T follicular helper cell (primary cell): ENCODE results near the gene CLDN6.

ENCODE experiments used
- DNase-seq: peaks from one replicate; pipeline ENCODE4 v3.0.0-alpha.2; 2020; ENCODE audit warnings: low read depth

The CLDN6 gene

DNA sequence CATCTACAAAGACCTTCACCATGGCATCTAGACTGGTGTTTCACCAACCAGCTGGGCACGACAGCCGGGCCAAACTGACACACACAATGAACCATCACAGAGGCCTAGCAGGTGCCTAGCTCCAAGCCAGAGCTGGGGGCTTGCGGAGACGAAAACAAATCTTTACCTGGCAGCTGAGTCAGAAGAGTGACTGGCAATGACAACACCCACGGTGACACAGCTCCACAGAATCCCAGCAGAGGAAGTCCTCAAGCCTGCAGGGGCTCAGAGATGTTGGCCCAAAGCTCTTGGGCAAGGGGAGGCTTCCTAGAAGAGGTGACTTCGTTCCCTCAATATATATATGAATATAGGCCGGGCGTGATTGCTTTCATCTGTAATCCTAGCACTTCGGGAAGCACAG is 33.5 kb upstream of the CLDN6 start:
- DNase-seq = no peak

DNA sequence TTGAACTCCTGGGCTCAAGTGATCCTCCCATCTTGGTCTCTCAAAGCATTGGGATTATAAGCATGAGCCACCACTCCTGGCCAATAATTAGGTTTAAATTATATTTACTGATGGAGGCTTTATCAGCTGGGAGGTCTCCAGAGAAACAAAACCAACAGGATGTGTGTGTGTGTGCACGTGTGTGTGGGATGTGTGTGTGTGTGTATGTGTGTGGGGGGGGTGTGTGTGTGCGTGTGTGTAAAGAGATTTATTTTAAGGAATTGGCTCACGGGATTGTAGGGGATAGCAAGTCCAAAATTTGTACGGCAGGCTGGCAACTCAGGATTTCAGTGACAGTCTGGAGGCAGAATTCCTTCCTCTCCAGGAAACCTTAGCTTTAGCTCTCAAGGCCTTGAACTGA is 33.0 kb upstream of the CLDN6 start:
- DNase-seq = no peak

DNA sequence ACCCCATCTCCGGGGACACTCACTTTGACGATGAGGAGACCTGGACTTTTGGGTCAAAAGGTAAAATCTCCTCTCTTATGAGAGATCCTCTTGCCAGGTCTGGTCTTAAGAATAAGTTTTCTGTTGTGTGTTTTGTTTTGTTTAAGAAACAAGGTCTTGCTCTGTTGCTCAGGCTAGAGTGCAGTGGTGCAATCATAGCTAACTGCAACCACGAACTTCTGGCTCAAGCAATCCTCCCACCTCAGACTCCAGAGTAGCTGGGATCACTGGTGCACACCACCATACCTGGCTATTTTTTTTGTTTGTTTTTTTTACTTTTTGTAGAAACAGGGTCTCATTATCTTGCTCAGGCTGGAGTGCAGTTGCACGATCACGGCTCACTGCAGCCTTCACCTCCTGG is 32.5 kb upstream of the CLDN6 start:
- no peak for DNase-seq

DNA sequence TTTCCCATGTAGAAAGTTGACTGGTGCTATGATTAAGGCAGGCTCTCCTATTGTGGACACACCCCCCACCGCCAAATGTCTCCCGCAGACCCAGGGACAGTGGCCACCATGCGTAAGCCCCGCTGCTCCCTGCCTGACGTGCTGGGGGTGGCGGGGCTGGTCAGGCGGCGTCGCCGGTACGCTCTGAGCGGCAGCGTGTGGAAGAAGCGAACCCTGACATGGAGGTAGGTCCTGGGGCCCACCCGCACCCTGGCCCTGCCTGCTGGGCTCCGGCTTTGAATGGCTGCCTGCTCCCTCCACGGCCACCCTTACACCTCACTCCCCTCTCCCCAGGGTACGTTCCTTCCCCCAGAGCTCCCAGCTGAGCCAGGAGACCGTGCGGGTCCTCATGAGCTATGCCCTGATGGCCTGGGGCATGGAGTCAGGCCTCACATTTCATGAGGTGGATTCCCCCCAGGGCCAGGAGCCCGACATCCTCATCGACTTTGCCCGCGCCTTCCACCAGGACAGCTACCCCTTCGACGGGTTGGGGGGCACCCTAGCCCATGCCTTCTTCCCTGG is 32.0 kb upstream of the CLDN6 start:
- DNase-seq = no peak

DNA sequence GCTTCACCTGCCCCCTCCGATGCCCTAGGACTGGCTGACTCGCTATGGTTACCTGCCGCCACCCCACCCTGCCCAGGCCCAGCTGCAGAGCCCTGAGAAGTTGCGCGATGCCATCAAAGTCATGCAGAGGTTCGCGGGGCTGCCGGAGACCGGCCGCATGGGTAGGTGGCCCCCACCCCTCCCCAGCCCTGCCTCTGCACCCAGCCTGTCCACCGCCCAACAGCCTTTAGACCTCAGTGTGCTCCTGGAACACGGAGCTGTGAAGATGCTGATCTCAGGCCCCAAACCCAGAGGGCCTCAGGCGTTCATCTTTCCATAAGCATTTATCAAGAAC is 29.4 kb upstream of the CLDN6 start:
- DNase-seq = no peak

DNA sequence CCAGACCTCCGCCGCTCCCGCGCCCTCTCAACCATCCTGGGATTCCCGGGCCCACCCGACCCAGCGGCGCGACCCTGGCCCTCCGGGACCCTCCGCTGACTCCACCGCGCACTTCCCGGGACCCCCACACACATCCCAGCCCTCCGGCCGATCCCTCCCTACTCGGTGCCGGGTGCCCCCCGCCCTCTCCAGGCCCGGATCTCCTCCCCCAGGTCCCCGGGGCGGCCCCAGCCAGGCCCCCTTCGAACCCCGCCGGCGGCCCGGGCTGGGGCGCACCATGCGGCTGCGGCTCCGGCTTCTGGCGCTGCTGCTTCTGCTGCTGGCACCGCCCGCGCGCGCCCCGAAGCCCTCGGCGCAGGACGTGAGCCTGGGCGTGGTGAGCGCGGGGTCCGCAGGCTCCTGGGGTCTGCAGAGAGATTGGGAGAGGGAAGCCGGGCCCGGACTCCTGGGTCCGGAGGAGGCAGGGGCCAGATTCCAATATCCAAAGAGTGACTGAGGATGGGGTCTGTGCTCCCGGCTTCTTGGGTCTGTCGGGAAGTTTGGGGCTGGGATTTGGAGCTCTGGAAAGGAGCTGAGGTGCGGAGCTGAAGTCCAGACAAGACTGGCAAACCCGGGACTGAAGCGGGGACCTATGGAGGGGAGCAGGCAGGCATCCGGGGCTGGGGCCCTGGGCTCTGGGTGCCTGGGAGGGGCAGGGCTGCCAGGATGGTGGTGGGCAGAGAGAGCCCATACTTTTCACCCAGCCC is 28.8 kb upstream of the CLDN6 start:
- no peak for DNase-seq

DNA sequence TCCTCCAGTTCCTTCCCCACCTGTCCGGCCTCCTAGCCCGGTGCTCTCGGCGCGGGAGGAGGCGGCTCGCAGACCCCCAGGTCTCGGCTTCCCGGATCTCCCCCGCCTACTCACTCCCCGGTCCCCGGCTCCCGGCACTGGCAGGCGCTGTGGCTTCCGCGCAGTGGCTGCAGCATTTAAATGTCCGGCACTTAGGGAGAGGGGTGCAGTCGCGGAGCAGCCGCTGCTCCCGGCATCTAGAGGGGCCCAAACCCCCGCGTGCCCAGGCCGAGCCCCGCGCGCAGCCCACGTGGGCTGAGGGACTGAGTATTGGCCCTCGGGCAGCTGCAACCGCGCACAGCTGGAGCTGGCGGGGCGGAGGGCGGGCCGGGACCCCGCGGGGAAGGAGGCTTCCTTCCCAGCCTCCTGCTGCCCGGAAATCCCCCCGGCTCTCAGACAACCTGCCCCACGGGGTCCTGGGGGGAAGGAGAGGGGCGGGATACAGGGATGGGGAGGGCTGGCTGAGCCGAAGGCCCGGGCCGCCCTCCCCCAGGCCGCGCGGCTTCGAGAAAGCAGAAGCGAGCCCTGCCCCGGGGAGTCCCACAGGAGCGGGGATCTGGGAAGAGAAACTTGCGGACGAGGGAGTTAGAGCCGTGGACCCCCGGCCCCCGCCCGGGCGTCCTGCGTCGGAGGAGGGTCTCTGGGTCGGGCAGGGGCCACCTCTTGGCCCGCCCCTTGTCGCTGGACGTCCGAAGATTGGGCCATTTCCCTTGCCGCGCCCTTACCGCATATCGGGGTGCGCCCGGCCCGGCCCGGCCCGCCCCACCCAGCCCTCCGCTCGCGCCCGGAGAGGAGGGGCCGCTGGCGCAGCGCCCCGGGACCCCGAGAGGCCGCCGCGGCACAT is 28.0 kb upstream of the CLDN6 start, which contains the start of gene MMP25:
Gene MMP25 (plus strand): TSS at position 804 of the 883 bp plus-strand sequence. CDS start 357 bp downstream, outside the sequence.
- no peak for DNase-seq

DNA sequence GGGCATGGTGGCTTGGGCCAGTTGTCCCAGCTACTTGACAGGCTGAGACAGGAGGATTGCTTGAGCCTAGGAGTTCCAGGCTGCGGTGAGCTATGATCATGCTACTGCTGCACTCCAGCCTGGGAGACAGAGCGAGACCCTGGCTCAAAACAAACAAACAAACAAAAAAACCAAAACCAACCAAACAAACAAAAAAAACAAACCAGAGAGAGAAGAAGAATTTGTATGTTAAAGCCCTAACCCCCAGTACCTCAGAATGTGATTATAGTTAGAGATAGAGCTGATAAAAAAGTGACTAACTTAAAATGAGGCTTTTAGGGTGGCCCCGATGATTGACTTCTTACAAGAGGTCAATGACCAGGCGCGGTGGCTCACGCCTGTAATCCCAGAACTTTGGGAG is 26.7 kb upstream of the CLDN6 start:
- no peak for DNase-seq

DNA sequence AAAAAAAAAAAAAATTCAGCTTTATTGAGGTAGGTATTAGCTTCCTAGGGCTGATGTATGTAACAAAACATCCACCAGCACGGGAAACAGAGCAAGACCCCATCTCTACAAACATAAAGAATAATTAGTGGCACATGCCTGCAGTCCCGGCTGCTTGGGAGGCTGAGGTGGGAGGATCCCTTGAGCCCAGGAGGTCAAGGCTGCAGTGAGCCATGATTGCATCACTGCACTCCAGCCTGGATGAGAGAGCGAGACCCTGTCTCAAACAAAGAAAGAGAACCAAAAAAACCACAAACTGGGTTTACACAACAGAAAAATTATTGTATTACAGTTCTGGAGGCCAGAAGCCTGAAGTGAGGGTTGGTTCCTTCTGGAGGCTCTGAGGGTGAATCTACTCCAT is 24.4 kb upstream of the CLDN6 start:
- no peak for DNase-seq

DNA sequence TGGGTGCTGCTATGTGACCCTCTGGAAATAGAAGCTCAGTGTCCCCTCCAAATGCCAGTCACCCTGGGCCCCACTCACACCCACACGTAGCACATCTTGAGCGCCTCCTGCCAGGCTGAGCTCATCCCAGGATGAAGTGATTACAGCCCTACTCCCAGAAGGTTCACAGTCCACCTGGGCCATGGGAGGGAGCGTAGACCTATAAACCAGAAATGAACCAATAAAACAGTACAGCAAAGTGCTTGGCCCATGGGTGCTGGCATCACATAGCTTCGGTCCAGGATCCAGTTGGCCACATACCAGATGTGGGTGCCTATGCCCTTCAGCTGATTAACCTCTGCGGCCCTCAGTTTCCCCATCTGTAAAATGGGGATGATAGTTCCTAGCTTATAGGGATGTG is 20.9 kb upstream of the CLDN6 start:
- DNase-seq = no peak

DNA sequence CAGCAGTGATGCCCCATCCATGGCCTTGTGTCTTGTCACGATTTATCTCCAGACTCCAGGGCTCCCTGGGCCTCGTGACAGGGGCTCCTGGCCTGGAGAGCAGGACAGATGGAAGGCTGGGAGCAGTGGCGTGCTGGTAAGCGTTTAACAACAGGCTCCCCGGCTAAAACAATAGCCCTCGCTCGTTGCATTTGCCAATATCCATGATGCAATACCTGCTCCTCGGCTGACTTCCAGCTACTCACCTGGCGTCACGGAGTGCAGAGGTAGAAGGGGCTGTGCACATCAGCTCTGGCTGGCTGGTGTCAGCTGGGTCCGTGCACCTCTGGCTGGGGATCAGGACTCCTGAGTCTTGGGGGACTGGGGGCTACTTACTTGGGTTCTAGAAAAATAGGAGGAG is 20.3 kb upstream of the CLDN6 start:
- DNase-seq = no peak

DNA sequence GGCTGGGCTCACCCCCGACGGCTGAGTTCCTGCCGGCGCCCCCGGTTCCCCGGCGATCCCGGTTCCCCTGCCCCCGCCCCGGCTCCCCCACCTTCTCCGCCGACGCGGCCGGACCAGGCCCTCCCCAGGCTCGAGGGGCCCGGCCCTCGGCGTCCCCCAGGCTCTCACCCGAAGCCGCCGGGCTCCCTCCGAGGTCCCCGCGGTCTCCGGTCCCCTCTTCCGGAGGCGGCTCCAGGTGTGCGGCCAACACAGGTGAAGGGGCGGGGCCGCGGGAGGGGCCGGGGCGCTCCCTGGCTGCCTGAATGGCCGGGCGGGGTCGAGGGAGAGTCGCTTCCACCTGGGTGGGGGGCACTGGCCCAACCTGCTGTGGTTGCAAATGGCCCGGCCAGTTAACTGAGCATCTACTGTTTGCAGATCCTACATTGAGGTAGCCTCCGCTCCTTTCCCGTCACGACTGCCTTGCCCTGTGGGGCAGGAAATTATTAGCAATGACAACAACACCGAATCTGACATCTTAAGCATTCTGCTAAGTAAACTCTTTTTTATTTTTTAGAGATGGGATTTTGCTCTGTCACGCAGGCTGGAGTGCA is 18.8 kb upstream of the CLDN6 start, which contains the start of gene BICDL2:
Gene BICDL2 (minus strand): TSS at position 219 of the 590 bp plus-strand sequence. CDS start 1,448 bp downstream, outside the sequence.
- DNase-seq = no peak

DNA sequence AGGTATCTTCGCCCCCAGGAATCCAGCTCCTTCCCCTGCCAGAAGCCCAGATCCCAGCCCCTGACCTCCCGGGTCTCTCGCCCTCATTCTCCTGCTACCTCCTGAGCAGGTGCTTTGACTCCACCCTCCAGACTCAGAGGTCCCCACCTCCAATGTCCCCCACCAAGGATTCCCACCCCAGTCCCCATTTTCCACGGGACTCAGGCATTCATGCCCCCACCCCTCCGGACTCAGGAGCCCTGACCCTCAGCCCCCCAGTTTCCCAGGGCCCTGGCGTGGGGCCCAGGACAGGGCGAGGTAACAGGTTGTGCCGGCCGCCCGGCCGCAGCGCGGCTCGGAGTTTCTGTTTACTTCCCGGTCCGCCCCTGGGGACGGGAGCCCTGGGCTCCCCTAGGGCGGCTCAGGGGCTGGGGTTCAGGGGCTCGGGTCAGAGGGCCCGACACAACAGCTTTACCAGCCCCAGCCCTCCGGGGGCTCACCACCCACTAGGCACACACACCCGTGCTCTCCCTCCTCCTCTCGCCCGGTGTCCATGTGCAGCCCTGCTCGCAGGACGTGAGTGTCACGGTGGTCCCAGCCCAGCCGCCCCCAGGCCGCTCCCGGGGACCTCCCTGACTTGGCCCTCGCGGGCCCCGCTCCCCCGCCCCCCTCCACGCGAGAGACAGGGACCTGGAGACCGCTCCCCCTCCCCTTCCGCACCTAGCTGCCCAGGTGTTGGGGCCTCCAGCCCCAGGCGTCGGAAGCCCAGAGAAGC is 18.2 kb upstream of the CLDN6 start:
- no peak for DNase-seq

DNA sequence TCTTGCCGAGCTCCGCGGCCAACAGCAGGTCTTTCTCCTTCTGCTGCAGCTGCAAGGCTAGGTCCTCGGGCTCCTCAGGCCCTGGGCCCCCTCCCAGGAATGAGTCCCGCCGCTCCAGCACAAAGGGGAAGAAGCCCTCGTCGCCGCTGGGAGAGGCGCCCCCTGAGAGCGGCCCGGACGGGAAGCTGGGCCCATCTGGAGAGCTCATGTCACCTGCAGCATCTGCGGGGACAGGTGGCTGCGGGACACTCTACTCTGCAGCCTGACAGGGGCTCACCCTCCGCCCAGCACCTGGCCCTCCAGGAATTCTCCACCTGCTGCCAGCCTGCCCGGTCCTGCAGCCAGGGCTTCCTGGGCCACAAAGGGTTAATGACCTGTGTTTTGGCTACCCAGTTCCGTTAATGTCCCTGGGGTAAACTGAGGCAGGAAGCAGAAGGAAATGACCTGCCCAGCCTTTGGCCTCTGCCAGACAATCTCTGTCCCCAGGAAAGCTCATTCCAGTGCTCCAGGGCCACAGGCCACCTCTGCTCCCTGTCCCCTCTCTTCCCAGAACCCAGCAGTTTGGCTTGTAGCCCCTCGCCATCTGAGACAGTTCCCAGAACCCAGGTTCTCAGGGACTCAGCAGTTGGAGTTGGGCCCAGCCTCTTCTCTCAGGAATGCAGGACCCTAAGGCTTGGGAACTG is 17.4 kb upstream of the CLDN6 start:
- no peak for DNase-seq

DNA sequence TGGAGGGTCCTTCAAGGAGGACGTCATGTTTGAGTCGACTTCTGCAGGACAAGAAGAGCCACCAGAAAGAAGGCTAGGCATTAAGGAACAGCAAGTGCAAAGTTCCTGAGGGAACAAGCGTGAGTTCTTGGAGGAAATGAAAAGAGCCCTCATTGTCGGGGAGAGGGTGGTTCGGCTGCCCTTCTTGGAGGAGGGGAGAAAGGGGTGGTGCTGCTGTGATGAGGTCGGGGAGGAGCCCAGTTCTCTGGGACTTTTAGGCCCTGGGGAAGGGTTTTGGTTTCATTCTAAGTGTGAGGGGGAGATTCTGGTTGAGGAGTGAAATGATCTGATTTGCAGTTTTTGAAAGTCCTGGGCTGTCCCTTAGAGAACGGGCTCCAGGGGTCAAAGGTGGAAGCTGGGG is 14.6 kb upstream of the CLDN6 start:
- no peak for DNase-seq

DNA sequence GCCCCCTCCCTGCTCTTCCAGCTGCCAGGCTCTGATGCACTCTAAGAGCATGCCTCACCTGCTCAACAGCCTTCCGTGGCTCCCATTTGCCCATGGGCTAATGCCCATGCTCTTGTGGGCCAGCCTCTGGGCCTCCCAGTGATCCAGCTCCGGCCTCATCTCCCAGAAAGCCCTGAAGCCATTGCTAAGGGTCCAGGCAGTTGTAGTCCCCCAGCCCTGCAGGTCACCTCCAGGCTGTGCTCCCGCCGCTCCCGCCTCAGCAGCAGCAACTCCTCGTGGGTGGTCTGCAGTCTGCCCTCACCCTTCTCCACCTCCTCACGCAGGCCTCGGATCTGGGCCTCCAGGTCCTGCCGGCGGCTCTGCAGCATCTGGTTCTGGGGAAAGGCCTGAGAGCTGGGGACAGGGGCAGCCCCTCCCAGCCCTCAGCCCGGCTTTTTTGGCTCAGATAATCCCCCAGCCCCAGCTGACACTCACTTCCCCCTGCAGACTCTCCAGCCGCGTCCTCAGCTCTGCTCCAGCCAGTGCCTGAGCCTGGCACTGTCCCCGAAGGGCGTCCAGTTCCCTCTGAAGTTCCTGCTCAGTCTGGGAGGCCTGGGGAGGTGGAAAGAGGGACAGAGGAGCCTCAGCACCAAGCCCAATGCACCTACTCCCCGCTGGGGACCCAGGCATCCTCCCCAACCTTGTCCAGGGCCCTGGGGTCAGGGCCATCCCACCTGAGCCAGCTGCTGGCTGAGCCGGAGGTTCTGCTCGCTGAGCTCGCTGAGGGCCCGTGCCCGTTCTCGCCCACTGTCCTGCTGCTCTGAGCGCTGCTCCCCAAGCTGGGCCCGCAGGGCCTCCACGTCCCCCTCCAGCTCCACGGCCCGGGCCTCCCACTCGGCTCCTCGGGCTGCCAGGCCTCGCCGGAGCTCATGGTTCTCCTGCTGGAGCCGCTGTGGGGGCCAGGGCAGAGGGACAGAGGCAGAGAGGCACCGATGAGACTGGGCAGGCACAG is 12.5 kb upstream of the CLDN6 start:
- DNase-seq = no peak

DNA sequence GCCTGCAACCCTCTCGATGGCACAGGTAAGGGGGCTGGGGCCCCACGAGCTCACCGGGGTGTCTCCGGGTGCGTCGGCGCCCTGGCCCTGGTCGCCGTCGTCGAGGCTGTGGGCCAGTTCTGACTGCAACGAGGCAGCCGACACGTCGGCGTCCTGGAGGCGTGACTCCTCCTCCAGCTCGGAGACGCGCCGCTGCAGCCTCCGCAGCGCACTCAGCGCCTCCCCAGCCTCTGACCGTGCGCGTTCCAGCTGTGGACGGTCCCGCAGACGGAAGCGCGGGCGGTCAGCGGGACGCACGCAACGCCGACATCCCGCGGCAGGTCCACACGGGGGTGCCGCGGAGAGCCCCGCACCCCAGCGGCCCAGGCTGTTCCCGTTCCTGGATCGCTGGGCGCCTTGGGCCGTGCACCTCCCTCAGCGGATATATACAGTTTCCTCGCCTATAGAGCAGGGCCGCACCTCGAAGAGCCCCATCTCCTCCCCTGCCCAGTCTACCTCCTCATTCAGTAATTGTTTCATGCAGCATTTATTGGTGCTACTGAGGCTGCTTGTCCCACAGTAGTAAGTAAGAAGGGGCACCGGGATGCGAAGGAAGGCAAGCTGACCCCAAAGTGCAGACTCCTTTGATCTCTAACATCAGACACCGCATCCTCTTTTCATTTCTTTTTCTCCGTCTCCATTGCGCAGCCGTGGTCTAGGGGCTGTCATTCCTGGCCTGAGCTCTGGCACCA is 11.7 kb upstream of the CLDN6 start:
- no peak for DNase-seq

DNA sequence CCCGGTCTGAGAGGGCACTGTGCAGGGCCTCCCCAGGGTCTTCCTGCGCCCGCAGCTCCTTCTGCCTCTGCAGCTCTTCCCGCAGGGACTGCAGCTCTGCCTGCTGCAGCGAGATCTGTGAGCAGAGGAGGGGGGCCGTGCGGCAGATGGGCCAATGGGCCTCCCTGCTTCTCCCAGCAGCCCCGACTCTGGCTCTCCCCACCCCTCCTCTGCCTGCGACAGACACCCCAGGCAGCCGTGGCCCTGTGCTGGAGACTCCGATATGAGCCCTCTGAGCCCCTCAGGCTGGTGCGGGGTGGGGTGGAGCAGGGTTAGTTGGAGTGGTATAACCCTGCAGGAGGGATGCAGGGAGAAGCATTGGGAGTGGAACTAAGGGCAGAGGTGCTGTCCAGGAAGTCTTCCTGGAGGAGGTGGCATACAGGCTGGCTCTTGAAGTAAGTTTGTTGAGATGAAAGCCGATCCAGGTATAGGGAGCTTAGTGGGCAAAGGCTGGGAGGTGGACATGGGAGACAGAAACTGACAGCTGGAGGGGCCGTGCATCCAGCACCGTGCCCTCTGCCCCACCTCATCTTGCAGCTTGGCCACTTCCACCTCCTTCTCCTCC is 10.8 kb upstream of the CLDN6 start:
- DNase-seq = no peak
